ENCODE measurements around the gene CDY2B.
"Not testable (repeated sequence)": the region's sequence is repeated elsewhere in the genome, so short reads cannot be mapped to it uniquely, and the experiment has no call there.

CDY2B gene, protein sequence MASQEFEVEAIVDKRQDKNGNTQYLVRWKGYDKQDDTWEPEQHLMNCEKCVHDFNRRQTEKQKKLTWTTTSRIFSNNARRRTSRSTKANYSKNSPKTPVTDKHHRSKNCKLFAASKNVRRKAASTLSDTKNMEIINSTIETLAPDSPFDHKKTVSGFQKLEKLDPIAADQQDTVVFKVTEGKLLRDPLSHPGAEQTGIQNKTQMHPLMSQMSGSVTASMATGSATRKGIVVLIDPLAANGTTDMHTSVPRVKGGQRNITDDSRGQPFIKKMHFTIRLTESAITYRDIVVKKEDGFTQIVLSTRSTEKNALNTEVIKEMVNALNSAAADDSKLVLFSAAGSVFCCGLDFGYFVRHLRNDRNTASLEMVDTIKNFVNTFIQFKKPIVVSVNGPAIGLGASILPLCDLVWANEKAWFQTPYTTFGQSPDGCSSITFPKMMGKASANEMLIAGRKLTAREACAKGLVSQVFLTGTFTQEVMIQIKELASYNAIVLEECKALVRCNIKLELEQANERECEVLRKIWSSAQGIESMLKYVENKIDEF

DNA sequence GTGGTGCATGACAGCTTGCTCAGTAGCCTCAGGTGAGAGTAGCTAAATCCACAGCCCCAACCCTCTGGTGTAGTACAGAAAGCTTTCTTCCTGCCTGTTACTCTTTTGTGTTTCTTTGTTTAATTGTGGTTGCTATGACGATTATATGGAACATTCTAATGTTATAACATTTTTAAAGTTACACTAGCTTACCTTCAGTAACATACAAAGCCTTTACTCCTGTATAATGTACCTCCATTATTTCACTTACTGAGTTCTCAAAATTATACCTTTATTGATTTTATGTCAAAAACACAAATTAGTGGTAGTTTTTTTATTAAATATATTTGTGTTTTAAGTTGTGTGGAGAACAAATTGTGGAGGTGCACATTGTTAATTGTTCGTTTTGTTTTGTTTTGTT, at the start of gene CDY2B:
TSS of gene CDY2B (minus strand) at position 101 of the 400 bp plus-strand sequence. CDS start 328 bp downstream, outside the sequence.
- DNase-seq (ENCODE audit: low read depth): not testable (repeated sequence)

DNA sequence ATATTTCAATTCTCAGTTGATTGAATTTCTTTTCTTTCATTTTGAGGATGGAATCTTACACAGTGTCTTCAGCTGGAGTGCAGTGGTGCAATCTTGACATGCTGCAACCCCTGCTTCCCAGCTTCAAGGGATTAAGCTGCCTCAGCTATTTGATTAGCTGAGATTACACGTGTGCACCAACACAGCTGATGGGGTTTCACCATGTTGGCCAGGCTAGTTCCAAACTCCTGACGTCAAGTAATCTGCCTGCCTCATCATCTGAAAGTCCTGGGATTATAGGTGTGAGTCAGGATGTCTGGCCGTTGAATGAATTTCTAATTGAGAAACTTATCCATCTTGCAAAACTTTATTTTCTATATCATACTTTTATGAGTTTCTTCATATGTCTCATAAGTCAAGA, 28.0 kb upstream of the CDY2B start:
- not testable (repeated sequence) for DNase-seq (ENCODE audit: low read depth)

DNA sequence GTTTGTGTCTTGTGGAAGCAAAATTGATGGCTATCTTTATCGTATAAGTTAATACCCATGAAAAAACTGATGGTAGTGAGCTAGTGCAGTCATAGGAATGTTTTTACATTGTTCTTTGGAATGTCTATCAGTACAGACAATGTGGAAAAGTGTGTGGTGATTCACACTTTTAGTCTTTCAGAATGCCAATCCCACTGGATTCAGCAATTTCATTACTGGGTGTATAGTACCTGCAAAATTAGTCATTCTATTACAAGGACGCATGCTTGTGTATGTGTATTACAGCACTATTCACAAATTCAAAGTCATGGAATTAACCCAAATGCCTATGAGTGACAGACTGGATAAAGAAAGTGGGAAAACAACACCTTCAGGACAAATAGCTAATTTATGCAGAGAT, 27.3 kb upstream of the CDY2B start:
- not testable (repeated sequence) for DNase-seq (ENCODE audit: low read depth)

DNA sequence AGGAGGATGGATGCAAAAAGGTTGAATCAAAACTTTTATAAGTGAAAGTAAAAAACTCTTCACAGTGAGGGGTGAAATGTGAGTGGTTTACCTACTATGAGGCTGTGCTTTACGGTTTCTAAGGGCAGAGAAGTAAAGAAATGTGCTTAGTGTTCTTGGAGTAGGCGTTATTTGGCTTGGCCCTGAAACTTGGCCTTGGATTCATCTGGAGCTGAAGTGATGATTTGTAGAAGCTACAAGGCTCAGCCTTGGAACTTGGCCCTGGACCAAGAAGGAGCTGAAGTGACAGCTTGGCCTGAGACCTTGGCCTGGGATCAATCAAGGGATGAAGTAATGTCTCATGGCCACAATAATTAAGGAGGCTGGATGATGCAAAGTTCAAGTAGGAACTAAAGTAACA, 1.7 kb upstream of the CDY2B start:
- not testable (repeated sequence) for DNase-seq (ENCODE audit: low read depth)

DNA sequence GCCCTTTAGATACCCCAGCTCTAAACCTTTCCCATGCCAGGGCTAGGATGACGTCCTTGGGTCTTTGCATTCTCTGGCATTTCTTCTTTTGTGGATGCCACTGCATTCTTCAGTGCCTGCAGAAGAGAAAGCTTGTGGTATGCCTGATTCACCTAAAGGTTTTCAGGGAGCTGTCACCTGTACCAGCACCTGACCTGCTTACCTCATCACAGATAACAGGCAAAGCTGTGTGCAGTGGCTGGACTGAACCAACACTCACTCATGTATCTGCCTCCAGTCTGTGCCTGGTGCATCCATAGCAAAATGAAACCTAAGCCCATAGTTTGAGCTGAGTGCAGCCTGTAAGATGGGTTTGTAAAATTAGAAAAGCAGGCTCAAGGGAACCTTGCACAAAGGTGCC, 3.3 kb downstream of the CDY2B start:
- DNase-seq (ENCODE audit: low read depth): not testable (repeated sequence)

DNA sequence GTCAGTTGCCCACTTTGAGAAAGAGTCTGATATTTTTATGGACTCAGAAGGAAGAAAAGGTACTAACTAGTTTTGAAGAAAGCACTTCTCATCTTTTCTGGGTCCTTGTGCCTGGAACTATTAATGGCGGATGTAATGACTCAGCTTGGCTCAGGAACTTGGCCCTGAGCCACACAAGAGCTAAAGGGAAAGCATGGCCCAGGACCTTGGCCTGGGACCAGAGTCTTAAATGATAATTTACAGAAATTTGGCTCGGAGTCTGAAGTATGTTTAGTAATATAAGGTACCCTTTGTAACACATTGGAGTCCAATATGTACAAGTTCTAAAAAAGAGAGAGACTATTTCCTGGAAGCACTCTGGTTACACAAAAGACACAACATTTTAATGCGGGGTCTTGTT, 4.6 kb downstream of the CDY2B start:
- DNase-seq (ENCODE audit: low read depth): not testable (repeated sequence)

DNA sequence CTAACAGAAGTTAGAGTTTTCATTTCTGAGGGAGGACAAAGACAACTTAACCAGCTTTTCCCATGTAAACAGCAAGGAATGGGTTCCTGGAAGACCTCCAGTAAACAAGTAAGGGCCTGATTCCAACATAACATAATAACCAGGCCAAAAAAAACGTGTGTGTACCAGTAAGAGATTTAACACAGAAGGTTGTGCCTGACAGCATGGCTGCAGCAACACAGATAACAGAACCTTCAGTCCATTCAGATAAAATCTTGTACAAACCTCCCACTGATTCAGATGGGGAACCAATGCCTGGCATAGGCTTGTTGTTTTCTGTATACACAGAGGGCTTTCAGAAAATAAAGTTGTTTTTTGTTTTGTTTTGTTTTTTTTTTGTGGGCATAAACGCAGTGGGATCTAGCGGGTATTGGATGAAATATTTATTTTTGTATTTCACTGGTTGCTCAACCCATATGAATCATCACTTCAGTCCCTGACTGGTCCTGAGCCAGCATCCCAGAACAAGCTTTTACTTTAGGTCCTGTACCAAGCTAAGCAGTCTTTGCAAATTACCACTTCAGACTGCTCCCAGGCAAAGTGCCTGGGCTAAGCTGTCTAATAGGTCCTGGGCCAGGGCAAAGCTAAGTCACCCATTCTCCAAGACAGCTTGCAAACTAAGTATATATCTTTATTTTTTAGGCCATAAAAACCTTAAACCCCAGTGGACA, 8.7 kb downstream of the CDY2B start:
- DNase-seq (ENCODE audit: low read depth): not testable (repeated sequence)

DNA sequence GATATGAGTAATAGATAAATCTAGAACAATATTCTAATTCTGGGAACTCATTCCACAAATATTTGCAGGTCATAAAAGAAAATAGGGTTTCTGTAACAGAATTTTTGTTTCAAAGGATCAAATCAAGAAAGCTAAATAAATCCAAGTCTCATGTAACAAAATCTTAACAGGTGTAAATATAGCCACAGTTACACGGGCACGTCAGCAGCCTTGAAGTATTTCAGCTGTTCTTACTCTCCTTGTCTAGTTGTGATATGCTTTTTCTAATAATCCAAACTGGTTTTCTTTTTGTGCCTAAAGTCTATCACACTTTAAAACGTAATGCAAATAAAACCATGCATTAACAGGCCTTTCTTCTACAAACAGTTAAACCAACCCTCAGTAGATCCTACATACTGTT, 9.3 kb downstream of the CDY2B start:
- DNase-seq (ENCODE audit: low read depth): not testable (repeated sequence)

DNA sequence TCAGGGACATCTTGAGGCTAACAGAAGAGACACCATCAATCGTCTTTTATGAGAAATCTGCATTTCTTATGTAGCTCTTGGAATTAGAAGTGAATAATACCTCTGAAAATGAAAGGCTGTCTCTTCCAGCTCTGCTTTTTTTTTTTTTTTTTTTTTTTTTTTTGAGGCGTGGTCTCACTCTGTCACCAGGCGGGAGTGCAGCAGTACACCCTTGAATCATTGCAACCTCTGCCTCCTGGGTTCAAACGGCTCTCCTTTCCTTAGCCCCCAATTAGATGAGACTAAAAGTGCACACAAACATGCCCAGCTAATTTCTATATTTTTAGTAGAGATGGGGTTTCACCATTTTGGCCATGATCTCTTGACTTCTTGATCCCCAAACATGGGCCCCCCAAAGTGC, 12.2 kb downstream of the CDY2B start:
- DNase-seq (ENCODE audit: low read depth): not testable (repeated sequence)

DNA sequence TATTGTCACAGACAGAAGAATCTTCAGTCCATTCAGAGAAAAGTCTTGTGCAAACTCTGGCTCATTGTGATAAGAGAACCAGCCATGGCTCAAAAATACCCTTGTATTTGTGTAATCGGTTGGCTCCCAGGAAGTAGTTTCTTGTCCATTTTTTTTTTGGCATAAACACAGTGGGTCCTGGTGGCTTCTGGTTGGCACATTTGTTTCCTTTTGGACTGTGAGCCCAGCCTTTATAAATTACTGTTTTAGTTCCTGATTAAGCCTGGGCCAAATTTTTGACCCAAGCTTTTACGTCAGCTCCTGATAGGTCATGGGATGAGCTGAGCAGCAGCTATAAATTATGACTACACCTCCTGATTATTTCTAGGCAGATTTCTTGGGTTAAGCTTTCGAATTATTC, 19.4 kb downstream of the CDY2B start:
- DNase-seq (ENCODE audit: low read depth): not testable (repeated sequence)

DNA sequence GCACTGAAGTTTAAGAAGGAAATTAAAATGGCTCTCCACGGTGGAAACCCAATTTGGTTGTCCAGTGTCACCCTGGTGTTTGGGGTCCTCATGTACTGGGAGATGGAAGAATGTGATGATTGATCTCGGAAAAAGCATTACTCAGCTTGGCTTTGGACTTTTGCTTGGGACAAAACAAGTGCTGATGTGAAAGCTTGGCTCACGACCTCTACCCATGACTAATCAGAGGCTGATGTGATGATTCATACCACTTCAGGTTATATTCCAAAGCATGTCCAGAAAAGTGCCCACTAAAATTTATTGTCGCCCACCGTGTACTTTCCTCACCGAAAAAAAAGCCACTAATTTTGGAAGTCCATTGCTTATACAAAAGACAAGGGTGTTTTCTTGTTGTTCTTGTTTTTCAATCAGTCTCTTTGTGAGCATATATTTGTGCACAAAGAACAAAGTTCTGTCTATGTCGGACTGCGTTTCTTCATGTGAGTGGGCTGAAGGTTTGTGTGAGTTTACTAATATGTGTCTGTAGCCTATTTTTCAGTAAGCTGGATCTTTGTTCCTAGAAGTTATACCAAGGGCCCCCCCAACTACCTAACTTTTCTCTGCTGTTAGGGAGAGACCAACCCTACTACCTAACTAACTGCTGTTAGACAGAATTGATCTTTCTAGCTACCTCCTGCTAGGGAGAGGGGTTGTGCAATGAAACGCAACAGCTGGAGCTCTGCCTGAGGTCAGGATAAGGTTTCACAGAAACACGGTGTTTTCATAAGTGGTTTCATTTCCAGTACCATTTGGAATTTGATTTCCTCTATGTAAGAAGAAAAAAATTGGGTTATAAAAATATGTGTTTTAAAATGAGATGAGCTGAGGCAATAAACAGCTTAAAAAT, 22.8 kb downstream of the CDY2B start:
- not testable (repeated sequence) for DNase-seq (ENCODE audit: low read depth)

DNA sequence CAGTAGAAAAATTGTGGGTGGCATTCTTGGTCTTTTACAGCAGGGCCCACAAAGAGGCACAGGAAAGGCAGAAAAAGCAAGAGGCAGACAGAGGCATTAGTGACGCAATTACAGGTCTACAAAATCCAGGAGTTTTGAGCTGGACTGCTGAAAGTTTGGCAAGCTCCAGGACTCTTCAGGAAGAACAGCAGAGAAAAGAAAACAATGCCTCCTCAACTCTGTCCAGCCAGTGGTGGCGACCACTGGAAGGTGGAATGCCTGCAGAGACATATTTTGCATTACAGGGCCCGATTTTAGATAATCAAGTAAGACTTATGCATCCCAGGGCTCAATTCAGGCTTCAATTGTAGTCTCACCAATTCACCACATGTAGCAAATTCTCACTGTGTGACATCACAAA, 23.5 kb downstream of the CDY2B start:
- not testable (repeated sequence) for DNase-seq (ENCODE audit: low read depth)

DNA sequence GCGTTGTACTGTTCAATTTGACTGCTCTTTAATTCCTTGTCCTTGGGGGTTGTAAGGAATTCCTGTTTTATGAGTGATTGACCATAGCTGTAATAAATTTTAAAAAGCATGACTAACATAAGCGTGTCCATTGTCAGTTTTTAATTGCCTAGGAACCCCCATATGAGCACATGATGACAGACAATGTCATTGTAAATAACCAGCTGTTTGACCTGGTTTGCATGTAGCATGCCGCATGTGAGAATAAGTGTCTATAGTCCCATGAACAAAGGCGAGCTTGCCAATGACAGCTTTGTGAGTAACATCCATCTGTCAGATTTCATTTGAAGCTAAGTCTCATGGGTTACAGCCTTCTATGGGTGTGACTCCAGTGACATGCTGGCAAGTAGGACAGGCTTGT, 30.9 kb downstream of the CDY2B start:
- not testable (repeated sequence) for DNase-seq (ENCODE audit: low read depth)

DNA sequence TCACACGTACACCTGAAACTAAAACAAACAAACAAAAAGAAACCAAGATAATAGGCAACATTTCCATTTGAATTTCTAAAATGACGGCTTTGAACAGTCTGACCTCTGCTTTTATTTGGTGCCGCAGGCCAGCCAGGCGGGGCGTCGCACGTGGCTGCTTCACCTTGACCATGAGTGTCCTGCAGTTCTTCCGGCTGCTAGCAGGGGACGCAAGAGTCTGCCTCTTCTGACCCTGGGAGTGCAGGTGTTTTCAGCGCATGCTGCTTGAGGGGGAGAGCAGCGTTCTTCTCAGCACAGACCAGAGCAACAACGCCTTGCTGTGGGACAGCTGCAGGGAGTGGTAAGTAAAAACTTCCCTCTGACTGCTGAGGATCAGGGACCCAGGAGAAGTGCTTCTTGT, 47.9 kb downstream of the CDY2B start:
- not testable (repeated sequence) for DNase-seq (ENCODE audit: low read depth)
